HG02973 (cell line): ENCODE data around the gene PKIB.

Source experiments
- ATAC-seq: cut with Tn5 transposase; IDR thresholded peaks from one replicate; pipeline ENCODE4 v1.9.1; 2021; ENCODE audit warnings: moderate library complexity; ENCODE audit not compliant: unreplicated experiment

The PKIB gene

DNA sequence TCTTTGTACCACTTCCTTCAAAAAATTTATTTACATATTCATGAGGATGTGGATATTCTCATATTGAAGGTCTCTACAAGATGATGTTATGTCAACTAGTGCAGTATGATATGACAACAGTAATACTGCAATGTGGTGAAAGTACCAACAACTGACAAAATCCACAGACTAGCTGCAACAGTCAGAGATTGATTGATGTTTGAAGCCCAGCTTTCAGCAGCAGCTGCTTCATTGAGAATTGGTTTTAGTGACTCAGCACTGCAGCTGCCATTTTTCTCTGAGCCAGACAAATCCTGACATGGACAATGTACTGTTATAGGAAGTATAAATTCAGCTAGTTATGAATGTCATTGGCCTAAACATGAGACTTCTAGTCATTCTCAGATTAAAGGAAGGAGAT, 53.8 kb downstream of the PKIB start:
- no peak for ATAC-seq

DNA sequence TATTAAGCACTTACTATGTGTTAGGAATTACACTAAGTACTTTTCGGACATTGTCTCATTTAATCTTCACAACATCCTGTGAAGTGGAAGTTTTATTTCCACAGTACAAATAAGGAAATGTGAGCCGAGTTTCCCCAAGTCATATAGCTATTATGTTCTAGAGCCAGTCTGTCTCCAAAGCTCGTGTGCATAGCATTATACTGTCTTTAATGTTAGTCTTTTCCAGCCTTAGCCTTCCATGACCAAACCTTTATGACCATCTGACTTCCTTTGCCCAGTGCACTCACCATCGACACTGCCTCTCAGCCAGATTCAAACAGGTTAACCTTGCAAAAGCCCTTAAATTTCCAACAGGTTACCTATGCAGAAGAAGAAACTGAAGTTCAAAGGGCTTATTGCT, 55.7 kb downstream of the PKIB start:
- ATAC-seq: no peak

DNA sequence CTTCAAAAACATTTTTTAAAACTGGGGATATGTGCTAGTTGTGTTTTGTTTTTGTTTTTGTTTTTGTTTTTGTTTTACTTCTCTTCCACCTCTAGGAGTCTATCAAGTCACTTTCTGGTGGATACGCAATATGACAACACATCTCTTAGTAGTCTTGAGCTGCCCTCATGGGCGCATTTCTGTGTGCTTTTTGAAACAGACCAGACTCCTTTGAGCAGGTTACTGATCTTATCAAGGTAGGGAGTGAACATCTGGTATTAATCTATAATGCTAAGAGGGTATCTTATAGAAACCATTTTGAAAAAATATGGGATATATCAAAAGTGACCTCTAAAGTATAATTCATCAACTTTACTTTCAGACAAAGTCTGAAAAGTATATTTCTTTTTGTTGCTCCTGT, 56.2 kb downstream of the PKIB start:
- ATAC-seq: no peak

DNA sequence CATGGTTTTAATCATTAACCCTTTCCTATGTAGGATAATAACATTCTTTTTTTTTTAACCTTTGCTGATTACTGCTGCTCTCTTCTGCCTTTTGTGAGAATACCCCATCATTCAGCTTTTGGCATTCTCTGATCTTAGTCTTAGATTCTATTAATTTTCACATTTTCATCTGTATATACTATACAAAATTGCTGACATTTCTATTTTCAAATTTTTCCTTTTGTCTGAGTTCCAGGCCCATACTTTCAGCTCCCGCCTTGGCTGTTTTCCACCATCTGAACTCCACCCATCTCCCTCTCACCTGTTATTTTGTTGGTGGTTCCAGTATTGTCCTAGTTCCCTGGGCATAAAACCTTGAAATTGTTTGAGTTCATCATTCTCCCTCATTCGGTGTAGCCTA, 59.2 kb downstream of the PKIB start:
- no peak for ATAC-seq

DNA sequence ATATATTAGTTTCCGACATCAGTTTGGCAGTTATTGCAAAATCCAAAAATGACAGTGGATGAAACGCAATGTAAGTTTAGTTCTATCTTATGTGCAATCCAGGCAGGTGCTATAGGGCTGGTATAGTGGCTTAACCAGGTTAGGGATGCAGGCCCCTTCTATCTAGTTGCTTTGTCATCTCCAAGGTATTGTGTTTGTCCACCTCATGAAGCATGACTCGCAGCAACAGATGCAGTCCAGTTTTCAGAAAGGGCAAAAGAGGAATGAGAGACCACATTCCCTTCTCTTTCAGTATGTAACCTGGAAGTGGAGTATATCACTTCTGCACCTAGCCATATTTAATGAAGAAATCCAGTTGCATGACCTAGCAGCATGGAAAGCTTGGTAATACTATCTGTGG, 59.7 kb downstream of the PKIB start:
- ATAC-seq: no peak

DNA sequence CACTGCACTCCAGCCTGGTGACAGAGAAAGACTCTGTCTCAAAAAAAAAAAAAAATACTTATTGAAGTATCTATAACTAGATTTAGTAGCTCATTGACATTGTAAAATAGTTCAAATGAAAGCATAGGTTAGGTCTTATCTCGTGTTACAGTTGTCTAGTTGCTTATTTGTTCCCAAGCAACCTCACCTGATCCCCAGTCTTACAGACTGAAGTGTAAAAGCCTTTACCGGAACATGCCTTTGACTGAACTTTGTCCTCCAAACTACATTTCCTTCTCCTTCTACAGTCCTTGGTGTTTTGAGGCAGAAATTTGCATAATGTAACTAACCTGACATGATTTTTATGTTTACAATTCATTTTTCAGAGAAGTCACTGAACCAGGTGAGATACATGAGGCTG, 61.0 kb downstream of the PKIB start:
- no peak for ATAC-seq

DNA sequence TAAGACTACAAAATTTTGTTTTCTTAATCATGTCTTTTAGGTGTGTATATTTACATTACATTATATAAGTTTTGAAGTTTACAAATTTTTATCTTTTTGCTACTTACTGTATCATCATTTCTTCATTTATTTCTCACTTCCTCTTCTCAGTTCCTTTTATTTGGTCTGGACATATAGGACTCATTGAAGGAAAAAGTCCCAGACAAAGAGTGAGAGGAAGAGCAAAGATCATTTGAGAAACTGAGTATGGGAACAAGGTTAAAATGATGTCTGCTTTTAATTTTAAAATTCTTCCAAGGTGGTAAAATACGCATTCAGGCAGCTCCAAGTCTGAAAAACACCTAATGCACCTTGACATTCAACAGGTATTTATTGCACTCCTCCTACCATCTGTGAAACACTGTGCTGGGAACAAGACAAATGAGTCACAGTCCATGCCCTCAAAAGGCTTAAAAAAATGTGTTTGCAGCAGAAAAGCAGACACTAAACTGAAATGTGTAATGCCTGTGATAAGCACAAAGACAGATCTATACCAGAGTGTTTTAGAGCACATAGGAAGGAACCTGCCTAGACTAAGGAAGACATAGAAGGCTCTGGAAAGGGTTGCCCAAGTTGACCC, 63.2 kb downstream of the PKIB start:
- ATAC-seq: no peak

DNA sequence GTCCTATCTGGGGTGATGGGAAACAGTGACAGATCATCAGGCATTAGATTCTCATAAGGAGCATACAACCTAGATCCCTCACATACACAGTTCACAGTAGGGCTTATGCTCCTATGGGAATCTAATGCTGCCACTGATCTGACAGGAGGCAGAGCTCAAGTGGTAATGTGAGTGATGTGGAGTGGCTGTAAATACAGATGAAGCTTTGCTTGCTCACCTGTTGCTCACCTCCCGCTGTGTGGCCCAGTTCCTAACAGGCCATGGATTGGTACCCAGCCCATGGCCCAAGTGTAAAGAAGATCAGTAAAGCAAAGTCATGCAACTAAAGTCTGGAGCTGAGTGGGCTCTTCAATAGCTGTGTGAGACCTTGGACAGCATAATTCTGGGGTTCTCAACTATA, 65.9 kb downstream of the PKIB start:
- ATAC-seq: no peak

DNA sequence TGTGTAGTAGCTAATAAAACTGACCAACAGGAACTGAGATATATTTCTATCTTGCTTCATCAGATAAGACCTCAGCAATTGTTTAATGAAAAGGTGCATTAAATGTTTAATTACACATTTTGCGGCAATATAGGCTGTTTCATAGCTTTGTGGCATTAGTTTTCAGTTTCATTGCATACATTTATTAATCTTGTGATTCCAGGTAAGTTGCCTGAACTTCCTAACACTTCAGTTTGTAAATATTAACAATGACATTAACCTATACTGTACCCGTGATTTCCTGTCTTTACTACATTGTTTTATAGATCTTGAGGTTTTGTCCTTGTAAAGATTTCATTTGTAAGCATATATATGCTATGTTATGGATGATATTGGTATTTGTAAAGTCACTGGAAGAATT, 66.5 kb downstream of the PKIB start:
- ATAC-seq: no peak

DNA sequence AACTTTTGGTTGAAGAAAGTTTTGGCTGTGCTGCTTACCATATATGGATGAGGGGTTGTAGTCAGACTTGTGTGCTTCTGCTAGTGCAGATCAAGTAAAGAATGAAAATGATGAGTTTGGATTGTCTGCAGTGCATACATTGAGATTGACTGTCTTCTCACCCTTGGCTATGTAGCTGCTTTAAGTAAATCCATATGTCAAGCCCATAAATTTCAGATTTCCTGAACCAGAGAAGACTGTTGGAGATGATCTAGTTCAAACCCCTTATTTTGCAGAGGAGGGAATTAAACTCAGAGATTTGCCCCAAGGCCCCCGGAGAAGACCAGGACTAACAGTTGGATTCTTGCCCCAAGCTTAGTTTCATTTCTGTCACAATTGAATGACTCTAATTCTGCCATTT, 67.2 kb downstream of the PKIB start:
- no peak for ATAC-seq

DNA sequence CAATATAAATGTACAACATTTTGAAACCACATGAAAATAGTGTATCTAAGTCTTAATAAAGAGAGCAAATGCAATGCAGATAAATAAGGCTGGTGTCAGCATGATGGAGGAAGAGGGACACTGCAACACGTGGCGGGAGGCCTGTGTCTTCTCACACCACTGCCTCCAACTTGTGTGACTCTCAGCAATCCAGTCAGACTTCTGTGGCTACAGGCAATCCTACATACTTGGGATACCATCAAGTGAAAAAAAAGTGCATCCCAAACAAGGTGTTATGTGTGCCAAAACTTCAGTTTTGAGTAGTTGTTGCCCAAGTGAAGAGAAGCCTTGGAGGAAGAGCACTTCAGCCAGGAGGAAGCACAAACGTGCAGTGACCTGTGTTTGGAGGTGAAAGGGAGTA, 68.6 kb downstream of the PKIB start:
- no peak for ATAC-seq

DNA sequence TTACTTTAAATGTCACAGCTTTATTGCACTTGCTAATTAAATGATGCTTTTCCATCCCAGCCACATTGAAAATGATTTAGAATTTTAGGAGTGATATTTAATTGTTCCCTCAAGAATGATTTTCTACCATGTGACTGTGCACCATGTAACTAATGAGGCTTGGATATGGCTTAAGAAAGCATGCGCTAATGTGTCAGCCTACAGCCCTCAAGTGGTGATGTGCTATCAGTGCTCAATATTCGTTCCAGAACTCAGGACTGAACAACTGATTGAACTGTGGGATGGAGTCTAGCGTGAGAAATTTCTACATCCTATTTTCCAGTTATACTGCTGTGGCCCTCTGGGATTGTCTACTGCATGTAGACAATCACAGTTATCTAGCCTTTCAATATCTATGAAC, 71.5 kb downstream of the PKIB start:
- no peak for ATAC-seq

DNA sequence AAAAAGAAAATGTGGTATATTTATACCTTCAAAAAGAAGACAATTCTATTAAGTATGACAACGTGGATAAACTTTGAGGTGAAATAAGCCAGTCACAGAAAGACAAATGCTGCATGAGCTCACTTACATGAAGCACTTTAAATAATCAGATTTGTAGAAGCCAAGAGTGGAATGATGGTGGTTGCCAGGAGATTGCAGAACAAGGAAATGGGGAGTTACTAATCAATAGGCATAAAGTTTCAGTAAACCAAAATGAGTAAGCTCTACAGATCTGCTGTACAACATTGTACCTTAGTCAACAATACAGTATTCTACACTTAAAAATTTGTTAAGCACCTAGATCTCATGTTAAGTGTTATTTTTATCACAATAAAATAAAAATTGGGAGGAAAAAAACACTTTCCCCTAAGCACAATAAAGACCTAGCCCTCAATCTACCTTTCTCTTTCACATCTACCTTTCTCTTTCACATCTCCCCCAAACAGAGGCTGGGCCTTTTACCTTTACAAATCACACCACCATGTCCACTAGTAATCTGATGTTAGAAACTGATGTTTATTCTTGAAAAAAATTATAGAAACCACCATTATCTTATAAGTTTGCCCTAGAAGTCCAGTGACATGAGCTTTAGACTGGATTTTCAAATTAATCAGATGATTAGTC, 73.9 kb downstream of the PKIB start:
- ATAC-seq: peak; percentile 69

DNA sequence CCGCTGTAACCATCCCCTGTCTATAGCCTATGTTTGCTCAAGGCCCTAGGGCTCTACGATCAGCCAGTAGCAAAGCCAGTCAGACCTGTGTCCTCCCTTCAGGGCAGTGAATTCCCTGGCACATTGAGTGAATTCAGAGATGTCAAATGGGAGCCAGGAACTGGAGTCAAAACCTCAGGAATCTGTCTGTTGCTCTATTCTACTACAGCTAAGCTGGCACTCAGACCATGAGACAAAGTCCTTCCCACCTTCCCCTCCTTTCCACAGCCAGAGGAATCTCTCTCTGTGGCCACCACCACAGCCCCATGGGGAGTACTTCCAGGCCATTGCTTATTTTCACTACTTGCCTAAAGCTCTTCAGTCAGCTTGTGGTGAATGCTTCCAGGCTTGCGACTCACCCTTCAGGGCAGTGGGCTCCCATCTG, 82.0 kb downstream of the PKIB start:
- no peak for ATAC-seq

DNA sequence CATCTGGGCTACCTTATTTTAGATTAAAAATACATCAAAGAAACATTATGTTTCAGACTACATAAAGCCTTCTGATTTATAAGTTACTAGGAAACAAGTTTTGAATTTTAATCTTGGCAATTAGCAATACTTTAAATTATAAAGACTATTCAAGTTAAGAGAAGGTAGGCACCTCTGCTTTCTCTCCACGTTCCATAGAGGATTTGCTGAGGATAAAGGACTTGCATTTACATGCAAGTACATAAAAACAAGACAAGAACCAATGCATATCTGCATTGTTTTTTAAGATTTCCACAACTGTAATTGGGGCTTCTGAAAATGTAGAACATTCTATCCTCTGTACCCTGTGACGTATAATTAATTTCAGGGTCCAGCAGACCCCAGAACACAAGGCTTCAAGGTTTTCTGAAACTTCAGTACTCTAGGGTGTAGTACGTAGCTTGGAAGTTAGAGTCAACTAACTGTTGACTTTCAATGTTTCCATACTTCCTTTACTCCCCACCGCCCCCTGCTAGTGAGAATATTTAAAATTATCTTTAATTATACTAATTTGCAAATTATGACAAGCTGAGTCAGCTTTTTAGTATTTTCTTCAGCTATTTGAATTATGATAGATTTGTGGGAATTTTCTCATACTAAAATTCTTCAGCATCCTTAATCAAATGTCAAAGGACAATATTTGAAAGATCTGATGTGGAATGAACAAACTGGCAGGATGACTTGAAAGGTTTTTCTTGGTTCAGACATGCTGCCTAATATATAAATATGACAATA, 82.8 kb downstream of the PKIB start:
- no peak for ATAC-seq

DNA sequence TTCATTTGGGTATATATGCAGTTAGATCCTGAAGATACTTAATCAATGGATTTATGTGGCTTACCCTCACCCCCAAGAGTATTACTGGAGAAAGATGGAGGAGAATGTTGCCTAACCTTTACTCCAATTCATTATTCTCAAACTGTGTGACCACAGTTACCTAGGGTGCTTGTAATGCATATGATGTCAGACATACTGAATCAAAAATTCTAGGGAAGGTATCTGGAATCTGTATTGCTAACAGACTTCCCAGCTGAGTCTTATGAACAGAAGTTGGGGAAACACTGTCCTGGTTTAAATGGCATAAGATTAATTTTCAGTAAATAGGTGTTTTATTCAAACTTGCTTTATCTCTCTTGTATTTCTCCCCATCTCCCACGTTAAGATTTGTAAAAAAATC, 83.9 kb downstream of the PKIB start:
- ATAC-seq: no peak

DNA sequence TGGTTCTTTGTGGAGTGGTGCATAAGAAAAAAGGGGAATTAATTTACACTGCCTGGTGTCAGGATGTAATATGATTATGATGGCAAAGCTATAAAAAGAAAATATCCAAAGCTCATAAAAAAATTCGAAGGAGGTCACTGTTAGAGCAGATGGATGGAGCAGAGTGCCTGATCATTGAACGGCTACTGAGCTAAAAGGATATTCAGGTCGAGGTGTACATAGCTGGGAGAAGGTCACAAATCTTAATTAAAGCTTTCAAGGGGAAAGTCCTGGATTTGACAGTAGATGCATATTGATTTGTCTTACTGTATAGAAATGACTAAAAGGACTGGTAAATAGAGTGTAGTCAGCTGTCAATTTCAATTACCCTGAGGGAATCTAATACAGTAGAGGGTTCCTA, 84.4 kb downstream of the PKIB start:
- no peak for ATAC-seq

DNA sequence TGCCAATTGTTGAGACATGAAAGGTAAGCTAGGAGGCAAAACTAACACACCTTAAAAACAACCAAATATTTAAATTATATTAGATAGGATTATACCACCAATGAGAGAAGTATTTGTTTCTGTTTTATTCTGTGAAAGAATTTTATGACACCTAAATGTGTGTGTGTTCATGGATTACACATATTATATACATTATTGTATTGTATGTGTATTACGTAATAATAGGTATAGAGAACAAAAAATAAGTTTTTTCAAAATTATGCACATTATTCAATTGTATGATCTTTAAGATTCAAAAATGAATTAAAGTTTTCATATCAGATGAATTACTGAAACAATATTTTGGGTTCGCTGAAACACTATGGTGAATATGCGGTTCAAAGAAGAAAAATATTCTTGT, 85.0 kb downstream of the PKIB start:
- ATAC-seq: no peak

DNA sequence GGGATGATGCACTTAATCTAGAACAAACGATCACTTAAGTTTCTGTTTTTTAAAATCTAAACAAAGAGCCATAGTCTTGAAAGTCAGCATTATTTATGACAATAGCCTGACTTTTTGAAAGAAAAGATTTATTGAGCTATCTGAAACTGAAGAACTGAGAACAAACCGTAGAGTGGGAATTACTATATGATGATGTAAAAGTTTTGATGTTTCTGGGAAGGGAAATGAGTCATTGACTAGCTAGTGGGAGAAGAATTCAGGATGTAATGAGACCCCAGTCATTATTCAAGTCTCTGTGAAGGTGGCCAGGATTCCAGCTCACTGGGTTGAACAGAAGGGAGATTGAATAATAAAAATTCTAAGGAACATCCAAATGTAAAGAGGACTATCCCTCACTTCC, 85.9 kb downstream of the PKIB start:
- no peak for ATAC-seq

DNA sequence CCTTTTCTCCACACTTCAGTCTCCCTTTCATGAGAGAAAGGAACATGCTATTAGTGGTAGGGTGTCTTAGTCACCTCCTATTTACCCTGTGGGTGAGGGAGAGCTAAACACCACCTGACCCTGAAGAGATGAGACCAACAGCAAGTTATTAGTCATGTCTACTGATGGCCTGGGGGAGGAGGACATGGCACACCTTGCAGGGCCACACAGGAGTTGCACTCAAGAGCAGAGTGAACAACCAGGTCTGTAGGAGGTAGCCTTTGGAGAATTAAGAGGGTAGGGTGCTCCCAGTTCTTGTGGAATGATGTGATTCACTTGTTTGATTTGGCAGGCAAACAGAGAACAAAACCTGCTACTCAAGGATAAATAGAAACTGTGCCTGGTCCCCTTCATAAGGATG, 86.6 kb downstream of the PKIB start:
- no peak for ATAC-seq

DNA sequence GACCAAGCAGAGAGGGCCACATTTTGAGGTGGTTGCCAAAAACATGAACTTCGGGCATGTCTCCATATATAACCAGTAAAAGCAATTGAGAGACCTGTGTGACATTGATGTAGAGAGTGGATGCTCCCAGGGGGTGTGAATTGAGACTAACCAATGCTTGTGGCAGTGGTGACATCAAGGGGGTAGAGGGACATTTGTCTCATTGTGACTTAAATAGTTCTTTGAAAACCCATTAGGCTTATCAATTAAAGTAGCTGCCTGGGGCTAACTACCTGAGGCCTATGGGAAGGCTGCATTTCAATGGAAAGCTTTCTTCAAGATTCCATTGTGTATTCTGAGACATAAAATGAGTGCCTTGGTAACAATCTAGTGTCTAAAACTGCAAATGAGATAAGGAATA, 87.3 kb downstream of the PKIB start:
- no peak for ATAC-seq

DNA sequence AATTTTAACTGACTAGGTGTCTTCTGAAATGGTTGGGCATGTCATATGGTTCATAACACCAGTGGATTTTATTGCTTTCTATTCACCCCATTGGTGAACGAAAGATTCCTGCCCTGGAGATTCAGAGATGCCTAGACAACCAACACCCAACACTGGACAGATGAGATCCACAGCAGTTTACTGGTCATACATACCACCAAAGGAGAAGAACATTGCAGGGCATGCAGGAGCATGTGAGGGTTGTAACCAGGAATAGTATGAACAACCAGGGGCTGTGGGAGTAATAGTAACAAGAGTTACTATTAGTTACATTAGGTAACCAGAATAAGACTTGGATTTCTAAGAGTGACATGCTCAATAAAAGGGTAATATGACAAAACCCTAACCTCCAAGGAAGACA, 91.5 kb downstream of the PKIB start:
- ATAC-seq: no peak
